ENCODE measurements around the gene PARP16. TPM values are rescaled to one million over a fixed set of nuclear protein-coding genes. Genes with fewer than 3 reads are reported as not detected.

The PARP16 gene
- total and polyA plus RNA-seq, 9 of the 15 experiments (the other 6 are each of a cell fraction or from before 2014, with no cell fraction given), result 3.0 to 9.9 (median 5.8) TPM

- Histone ChIP-seq H3K27me3 (ENCODE audit: control insufficient read depth in 2 of 2, insufficient read depth in 2 of 2, low read length in 2 of 2) (peaks cover 14 to 20% of the 10 kb centered on the region in 2 experiments; a peak in 4 of 5 replicates), H3K4me2 (ENCODE audit: insufficient read depth, low read length) (peak within 1 kb of the TSS; percentile 16; the same call in 1 of the 2 replicates), H3K4me3 (no peak within 1 kb of the TSS), H2AFZ (ENCODE audit: low read depth, low read length) (peak within 1 kb of the TSS; percentile 58), H3K9me1 (ENCODE audit: control insufficient read depth, insufficient read depth, low read length) (no peaks in the 10 kb centered on the region), H3K9me3 (replicated peaks; ENCODE audit: control insufficient read depth, insufficient read depth, low read depth, low read length) (no peaks in the 10 kb centered on the region), H4K20me1 (replicated peaks; ENCODE audit: control insufficient read depth, insufficient read depth, low read length) (0 out of 2 replicates have a peak, but pooled peaks cover 3% of the 10 kb centered on the region), H3K27ac (ENCODE audit: extremely low read depth, low read depth, low read length) (no peak within 1 kb of the TSS), H3K36me3 (ENCODE audit: control insufficient read depth, insufficient read depth, low read length) (no peaks in the 10 kb centered on the region), H3K4me1 (replicated peaks in 1 of 2; ENCODE audit: control insufficient read depth in 2 of 2, insufficient read depth in 2 of 2, low read length in 2 of 2) (peaks cover 22 to 24% of the 10 kb centered on the region in 2 experiments; a peak in 3 of 5 replicates), H3K9ac (ENCODE audit: insufficient read depth in 1 of 2, low read depth in 2 of 2, low read length in 2 of 2) (peak within 1 kb of the TSS in 1 of 2 experiments; percentile 38; a peak in 2 of 4 replicates), H3K79me2 (ENCODE audit: control insufficient read depth, insufficient read depth, low read length) (no peaks in the 10 kb centered on the region)
- BruUV-seq (replicated peaks), result no TSS peak
- TF ChIP-seq LEF1 (IDR thresholded peaks at IDR 0.05) (no peak), TCF3 (CRISPR knock-in tag; IDR thresholded peaks at IDR 0.05) (no peak), ATF7 (IDR thresholded peaks at IDR 0.05) (no peak), NR2F6 (CRISPR knock-in tag; IDR thresholded peaks at IDR 0.05) (no peak), STAT5B (CRISPR knock-in tag; IDR thresholded peaks at IDR 0.05) (no peak), SRSF7 (optimal IDR thresholded peaks at IDR 0.05; ENCODE audit: low read depth, low read length) (no peak), ZNF184 (CRISPR knock-in tag; IDR thresholded peaks at IDR 0.05) (no peak), TCF7L2 (IDR thresholded peaks at IDR 0.05; ENCODE audit: low read depth, low read length) (no peak), E2F1 (CRISPR knock-in tag; IDR thresholded peaks at IDR 0.05) (no peak), SIX5 (IDR thresholded peaks at IDR 0.05; ENCODE audit: borderline replicate concordance in 1 of 2, insufficient read depth in 1 of 2, low read depth in 1 of 2, low read length in 2 of 2) (no peak), ID3 (CRISPR knock-in tag; IDR thresholded peaks at IDR 0.05) (no peak), ID3 (tag; IDR thresholded peaks at IDR 0.05) (no peak), ETV5 (CRISPR knock-in tag; IDR thresholded peaks at IDR 0.05; ENCODE audit: low read depth) (no peak), SMAD2 (IDR thresholded peaks at IDR 0.05; ENCODE audit: low read depth, low read length) (no peak), GATAD2A (IDR thresholded peaks at IDR 0.05) (no peak), TEAD2 (tag; IDR thresholded peaks at IDR 0.05) (no peak), ZNF197 (CRISPR knock-in tag; IDR thresholded peaks at IDR 0.05; ENCODE audit: low read depth) (no peak), RBM22 (IDR thresholded peaks at IDR 0.05; ENCODE audit: low read depth, low read length, poor library complexity, severe bottlenecking) (no peak), DNMT1 (IDR thresholded peaks at IDR 0.05) (no peak)
- in situ Hi-C loops (cut with MboI), result no loop called here
- intact Hi-C loops (cut with micrococcal nuclease), result no loop called here
- ChIA-PET CTCF (ENCODE audit: low intra/inter-chr PET ratio) (no interaction called here), POLR2A (interaction anchor here (0.6 to 6.6 kb wide), 5 partner anchors 39 to 337 kb away, joined by 3 to 54 read pairs (median 4); partner anchors contain the start of genes PARP16 and RNU5B-1)
- no peak for ATAC-seq
- DNase-seq (ENCODE audit: extremely low read depth in 1 of 4, low spot score in 3 of 4), result no peak
- no peak for FAIRE-seq
- WGBS (ENCODE audit: insufficient coverage, low coverage, missing lambda C conversion rate), result 58% methylated on average over 8 of the region's 8 CpGs
Observed at GRCh38 chr15:65210770-65211481, 75.8 kb downstream of the PARP16 start, which contains the start of gene CILP. CILP (minus strand) TSS chr15:65211473; CDS start chr15:65209755, 1,718 bp downstream.

Data from K562 (cell line).